Activated CD8-positive, alpha-beta memory T cell treated with anti-CD3 and anti-CD28 coated beads, Interleukin-2, amount 50 U/mL, for 48 hours (primary cell): ENCODE results near the gene PI4KB.
"Not testable (repeated sequence)": the region's sequence is repeated elsewhere in the genome, so short reads cannot be mapped to it uniquely, and the experiment has no call there.

ENCODE experiments used
- DNase-seq: peaks from one replicate; pipeline ENCODE4 v3.0.0-alpha.2; 2020

PI4KB gene

DNA sequence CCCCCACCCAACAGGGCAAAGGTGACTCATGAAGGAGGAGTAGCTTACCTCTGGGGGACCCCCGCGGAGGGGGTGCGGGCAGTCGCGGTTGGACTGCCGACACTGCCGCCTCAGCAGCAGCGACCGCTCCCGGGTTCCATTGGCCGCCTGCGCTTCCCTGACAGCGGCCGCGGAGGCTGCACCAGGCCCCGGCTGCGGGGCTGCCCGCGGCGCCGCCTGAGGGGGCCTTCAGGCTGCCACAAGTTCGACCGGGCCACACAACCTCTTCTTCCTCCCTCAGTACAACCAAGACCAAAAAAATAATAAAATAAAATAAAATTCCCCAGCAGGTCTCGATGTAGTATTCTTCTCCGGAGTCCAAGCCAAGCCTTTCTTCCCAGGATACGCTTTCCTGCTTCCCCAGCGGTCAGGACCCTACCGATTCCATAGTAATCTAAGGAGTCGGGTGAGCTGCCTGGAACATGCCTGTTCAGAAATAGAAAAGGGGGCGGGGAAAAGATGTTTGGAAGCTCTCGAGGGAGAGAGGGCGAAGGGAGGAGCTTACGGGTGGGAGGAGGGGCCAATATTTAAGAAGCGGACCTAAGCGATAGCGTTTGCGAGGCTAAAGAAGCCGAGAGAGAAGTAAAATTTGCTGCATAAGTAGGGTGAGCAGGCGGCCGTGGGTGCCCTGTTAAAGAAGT is at the start of gene PI4KB:
Gene PI4KB (minus strand): TSS at position 194 of the 680 bp plus-strand sequence. CDS start 10,935 bp downstream, outside the sequence.
- DNase-seq = peak; percentile 86

DNA sequence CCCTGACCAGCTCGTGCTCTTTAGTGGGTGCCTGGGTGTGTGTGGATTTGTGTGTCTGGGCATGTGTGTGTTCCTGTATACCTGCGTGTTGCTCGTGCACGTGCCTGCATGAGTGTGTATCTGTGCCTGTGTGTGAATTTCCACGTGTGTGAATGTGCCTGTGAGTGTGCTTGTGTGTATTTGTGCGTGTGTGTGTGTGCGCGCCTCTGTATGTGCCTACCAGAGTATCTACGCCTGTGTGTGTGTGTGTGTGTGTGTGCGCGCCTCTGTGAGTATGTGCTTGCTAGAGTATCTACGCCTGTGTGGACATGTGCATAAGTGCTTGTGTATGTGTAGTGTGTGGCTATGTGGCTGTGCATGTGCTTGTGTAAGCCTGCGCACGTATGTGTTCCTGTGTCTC is 46.0 kb upstream of the PI4KB start:
- no peak for DNase-seq

DNA sequence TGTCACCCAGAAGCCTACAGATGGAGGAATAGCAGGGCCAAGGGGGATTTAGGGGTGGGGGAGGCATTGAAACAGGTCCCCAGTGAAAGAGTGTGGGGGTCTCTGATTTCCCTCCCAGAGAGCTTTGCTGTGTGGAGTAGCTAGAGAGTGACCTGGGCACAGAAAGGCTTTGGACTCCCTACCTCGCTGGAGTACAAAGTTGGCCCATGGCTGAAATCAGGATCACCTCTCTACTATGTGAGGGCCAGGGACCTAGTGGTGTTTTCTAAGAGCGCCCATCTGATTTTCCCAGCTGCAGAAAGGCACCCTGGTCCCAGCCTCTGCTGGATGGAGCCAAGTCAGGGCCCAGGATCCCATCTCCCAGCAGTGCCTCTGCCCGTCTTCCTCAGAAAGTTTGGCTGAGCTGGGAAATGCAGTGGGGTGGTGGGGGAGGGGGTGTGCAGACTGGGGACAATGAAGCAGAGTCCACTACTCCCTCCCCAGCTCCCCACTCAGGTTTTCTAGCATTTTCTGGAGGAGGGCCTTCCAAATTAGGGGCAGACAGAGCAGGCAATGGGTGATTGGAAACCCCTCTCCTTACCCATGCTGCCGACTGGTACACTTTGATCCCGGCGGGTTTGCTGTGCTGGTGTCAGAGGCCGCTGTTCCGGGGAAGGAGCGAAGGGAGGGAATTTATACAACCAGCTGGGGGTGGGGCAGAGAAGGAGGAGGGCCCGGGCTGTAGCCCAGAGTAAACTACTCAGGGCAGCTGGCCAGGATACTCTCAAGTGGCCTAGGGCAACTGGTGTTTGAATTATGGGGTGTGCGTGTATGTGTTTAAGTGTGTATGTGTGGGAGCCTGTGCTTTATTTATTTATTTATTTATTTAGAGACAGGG is 45.1 kb upstream of the PI4KB start, which contains the start of gene SELENBP1:
Gene SELENBP1 (minus strand): TSS at position 648 of the 877 bp plus-strand sequence. CDS start 64 bp downstream, at position 584.
- no peak for DNase-seq

DNA sequence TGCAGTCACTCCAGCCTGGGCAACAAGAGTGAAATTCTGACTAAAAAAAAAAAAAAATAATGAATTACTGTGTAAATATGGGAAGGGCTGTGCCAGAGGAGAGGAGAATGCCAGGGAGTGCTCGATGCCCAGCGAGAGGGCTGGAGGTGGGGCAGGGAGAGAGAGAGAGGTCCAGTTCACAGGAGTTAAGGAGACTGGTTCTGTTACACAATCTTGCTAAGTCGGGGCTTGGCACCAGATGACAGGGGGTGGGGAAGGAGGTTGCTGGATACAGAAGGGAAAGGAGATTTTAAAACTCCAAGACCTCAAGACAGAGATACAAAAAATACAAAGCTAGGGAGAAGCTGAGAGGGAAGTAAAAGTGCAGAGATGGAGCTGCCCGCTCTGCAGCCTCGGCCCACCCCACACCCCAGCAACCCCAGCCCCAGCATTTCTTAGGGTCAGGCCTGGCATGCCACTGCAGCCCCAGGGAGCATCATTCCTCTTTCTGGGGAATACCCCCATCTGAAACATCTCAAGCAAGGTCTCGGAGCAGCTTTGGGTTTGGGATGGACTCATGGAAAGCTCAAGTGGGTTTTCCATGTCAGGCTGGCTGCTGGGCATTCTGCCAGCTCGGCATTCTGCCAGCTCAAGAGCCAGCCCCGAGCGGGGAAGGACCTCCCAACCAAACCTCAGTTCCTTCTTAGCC is 44.3 kb upstream of the PI4KB start:
- no peak for DNase-seq

DNA sequence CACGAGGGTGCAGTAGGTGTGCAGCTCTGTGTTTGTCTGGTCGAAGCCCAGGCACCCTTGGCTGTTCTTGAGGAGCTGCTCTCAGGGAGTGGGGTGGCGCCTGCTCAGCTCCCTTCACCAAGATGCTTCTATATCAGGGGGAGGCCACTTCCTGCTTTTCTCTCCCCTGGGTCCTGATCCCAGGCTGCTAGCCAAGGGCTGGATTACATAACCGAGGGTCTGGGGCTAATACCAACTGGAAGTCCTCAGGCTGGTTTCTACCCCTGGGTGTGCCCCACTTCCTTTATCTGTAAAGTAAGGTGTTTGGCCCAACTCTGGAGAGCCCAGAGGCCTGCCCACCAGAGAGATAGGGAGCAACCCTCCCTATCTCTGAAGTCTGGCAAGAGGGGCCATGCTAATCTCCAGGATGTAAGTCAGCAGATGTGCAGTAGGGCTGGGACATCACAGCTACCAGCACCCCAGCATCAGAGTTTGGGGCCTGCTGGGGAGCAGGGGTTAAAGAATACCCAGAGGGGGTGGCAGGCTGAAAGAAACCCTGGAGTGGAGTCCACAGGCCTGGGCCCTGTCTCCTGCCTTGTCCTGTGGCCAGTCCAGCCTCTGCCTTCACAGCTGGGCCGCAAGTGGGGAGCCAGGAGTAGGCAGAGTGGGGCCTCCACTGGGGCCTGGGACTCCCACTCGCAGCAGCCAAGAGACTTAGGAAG is 43.1 kb upstream of the PI4KB start:
- no peak for DNase-seq

DNA sequence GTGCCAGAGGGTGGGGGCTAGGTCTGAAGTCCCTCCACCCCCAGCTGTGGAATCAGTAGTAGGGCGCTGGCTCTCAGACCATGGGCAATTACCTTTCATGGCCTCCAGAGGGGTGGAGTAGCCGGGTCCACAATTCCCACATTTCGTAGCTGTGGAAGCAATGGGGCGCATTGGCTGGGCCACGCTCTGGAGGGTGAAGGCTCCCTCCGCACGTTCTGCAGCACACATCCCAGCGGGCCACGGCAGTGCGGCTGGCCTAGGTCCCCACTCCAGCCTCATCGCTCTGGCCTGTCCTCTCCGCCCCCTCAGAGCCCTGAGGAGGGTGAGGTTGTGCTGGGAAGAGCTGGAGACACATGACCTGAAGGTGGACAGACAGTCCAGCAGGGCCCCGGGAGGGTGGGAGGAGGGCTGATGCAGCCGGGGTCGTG is 42.4 kb upstream of the PI4KB start:
- no peak for DNase-seq

DNA sequence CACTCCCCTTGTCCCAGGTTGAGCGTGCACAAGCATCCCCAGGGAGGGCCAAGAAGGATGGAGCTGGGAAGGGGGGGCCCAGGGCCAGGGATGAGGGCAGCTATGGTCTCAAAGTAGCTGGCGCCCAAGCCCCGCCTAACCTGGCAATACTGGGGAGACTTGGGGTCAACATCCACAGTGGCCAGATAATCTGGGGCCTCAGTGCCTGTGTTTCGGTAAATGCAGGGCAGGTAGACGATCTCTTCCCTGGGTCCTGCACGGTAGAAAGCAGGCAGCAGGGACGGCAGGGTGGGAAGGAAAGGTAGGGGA is 42.0 kb upstream of the PI4KB start:
- DNase-seq = no peak

DNA sequence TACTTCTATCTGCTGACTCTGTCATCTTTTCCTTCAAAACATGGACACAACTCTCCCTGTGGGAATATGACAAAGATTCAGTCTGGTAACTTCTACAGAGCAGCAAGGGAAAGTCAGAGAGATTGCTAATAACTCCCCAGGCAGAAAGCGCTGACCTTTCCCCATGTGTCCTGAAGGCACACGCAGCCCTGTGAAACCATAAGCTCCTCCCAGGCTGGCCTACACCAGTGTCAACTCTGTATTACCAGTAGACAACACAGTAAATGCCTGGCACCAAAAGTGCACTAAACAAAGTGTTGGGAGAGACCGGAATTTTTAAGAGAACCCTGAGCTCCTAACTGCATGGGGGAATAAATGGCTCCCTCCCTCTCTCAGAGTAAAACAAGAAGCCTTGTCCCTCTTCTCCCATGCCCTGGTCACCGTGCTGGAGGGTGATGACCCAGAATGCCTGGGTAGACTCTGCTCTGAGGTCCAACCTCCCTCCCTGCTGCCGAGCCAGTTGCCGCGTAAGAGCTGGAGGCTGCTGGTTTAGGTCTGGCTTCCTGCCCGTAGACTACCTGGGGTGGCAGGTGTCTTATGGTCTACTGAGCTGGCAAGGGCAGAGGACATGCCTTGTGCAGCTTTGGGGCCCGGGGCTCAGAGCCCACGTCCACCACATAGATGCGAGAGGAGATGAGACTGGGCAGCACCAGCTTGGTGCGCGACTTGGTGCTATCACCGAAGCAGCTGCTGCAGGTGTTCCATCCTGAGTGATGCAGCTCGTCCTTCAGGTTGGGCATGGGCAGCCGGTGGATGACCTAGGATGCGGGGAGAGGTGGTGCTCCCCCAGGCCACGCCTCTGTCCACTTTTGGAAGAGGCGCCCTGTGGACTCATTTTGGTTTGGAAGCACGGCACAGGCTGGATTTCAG is 41.4 kb upstream of the PI4KB start:
- no peak for DNase-seq

DNA sequence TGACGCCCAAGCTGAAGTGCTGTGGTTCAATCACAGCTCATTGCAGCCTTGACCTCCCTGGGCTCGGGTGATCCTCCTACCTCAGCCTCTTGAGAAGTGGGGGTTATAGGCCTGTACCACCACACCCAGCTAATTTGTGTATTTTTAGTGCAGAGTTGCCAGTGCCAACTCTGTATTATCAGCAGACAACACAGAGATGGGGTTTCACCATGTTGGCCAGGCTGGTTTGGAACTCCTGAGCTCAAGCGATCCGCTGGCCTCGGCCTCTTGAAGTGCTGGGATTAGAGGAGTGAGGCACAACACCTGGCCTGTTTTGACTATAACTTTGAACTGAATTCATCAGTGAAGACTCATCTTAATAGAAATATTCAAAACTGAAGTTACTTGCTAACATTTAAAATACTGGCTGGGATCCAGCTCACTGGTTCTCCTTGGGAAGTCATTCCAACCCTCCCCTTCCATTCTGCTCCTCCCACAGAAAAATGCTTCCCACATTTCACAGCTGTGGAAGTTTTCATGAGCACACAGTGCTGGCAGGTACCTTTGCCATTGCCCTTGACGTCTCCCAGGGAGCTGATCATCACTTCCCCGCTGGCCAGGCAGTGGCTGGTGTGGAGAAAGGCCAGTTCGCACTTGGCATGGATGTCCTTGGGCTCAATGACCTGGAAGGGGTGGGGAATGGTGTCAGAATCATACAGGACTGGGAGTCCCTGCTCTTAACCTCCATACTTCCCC is 40.6 kb upstream of the PI4KB start:
- no peak for DNase-seq

DNA sequence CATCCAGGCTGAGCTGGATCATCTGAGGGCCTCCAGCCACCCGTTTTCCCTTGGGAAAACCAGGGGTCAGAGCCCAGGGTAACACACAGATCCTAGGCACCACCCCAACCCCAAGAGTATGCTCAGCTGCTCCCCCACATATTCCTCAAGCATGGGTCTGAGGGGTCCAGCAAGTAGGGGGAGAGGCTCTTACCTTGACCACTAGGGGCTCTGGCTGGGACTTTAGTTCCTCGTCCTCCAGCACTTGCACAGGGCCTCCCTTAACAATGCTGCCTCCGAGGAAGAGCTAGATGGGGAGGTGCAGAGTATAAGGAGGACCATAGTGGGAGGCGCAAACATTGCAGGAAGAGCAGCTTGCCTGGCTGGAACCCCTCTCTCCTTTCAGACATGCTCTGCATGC is 37.8 kb upstream of the PI4KB start:
- DNase-seq = no peak

DNA sequence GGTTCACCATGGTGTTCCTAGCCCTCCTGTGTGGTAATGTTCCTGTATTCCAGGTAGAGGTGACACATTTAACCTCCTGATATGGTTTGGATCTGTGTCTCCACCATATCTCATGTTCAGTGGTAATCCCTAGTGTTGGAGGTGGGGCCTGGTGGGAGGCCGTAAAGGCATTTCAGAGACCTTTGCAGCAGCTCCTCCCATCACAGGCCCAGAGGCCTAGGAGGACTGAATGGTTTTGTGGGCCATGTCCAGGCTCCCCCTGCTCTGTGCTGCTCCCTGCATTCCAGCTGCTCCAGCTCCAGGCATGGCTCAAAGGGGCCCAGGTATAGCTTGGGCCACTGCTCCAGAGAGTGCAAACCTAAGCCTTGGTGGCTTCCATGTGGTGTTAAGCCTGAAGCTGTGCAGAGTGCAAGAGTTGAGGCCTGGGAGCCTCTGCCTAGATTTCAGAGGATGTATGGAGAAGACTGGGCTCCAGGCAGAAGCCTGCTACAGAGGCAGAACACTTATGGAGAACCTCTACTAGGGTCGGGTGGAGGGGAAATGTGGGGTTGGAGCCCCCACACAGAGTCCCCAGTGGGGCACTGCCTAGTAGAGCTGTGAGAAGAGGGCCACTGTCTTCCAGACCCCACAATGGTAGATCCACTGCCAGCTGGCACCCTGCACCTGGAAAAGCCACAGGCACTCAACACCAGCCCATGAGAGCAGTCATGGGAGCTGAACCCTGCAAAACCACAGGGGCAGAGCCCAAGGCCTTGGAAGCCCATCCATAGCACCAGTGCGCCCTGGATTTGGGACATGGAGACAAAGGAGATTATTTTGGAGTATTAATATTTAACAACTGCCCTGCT is 35.3 kb upstream of the PI4KB start:
- no peak for DNase-seq

DNA sequence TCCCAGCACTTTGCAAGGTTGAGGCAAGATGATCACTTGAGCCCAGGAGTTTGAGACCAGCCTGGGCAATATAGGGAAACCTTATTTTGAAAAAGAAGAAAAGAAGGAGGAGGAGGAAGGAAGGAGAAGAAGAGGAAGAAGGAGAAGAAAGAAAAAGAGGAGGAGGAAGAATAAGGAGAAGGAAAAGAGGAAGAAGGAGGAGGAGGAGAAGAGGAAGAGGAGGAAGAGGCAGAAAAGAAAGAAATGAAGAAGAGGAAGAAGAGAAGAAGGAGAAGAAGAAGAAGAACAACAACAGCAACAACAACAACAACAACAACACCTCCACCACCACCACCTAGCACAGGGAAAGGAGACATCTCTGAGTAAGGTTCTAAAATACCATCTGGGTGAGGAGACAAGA is 34.7 kb upstream of the PI4KB start:
- no peak for DNase-seq

DNA sequence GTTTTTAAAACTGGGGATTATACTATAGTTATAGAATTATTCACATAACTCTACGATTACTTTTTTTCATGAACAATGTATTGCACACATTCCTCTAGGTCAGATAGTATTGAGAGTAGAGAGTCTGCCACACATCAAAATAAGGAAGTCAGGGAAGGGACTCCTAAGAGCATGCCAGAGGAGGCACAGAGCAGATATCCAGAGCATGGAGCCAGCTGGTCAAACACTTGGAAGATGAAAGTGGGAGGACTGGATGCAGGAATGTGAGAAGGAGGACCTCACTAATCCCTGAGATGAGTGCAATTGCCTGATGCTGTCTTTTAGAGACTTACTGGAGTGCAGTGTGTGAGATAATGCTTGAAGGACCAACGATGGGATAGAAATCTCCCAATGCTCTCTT is 29.5 kb upstream of the PI4KB start:
- no peak for DNase-seq

DNA sequence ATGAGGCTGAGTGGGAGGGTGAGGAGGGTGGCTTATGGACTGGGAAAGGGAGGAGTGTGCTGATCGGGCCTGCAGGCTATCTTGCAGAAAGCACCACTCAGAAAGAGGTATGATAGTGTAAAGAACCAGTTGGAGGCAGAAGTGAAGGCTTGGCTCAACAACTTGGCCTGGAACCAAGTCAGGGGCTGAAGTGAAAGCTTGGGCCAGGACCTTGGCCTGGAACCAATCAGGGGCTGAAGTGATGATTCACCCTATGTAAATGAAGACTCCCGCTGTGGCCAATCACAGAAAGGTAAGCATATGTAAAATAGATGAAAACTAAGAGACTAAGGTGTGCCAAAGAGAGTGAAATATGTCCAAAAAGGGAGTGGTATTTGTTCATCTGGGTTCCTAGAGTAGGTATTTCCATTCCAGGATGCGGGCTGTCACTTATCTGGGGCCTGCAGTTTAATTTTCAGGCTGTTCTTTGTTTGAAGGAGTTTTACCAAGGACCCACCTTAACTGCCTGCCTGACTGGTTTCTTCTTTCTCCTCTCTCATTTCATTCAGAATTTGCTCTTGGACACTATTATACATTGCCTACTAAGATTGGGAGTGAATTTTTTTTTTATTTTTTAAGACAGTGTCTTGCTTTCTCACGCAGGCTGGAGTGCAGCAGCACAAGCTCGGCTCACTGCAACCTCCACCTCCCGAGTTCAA is 25.0 kb upstream of the PI4KB start:
- DNase-seq = no peak

DNA sequence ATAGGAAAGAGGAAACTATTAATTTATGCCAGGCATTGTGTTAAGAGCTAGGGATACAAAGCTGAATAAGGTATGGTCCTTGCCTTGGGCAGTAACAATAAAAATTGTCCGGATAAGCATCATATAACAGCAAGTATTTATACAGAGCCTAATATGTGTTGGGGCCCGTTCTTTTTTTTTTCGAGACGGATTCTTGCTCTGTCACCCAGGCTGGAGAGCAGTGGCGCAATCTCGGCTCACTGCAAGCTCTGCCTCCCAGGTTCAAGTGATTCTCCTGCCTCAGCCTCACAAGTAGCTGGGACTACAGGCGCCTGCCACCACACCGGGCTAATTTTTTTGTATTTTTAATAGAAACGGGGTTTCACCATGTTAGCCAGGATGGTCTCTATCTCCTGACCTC is 23.1 kb upstream of the PI4KB start:
- DNase-seq = not testable (repeated sequence)

DNA sequence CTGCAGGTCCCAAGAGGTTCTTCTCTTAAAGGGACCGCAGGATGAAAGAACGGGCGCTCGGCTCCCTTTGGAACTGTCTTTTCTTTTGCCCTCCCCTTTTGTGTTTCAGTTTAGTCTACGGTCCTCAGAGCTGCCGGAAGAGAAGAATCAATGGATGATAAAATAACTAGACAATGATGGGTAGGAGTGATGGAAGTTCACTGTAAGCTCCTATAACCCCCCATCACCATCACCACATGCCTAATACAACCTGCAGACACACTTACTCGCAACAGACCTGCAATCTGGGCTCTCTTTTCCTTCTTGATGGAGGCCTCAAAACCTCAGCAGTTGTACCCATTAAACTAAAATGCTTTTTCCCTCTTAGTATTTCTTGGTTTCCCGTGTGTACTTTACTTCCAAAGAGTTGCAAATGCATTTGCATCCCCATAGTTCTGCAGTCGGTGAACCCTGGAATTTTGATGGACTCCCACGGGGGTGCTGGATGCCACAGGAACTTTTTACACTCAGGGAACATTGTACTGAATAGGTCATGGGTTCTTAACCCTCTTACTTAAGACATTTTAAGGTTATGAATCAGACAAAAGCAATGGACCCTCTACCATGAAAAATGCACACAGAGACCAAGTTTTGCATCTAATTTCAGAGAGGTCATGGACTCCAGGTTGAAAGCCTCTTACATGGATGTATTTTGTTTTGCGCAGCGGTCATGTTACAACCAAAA is 20.5 kb upstream of the PI4KB start:
- no peak for DNase-seq

DNA sequence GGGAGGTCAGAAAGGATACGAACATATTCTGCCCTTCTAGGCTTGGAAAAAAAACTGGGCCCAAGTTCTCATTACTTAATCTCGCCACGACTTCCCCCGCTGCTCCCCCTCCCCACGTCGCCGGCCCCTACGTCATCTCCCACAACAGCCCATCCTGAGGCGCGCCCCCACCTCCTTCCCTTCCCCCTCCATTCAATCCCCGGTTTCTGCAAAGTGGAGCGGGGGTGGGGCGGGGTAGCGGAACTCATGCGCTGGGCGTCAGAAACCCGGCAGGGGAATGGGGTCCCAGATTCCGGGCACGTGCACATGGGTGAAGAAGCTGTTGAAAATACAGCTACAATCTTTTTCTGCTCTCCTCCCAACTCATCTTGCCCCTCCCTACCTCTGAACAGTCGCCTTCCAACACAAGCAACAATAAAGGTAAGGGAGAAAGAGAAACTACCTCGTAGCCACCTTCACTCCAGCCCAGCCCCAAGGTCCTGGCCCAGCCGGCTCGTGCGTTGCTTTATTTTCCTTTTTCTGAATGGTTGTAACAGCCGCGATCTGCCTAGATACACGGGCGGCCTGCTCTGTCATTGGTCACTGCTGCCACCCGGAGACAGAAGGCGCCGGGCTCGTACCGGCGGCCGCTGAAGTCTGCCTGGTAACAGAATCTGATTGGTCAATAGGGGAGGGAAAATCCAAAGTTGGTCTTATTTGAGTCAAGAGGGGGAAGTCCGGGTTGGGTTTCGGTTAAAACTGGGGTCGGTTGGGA is 19.7 kb upstream of the PI4KB start, which contains the start of gene RFX5:
Gene RFX5 (minus strand): TSS at position 484 of the 754 bp plus-strand sequence. CDS start 932 bp downstream, outside the sequence.
- DNase-seq = peak; percentile 91
